ENCODE measurements around the gene TWSG1.
"Not testable (repeated sequence)": the region's sequence is repeated elsewhere in the genome, so short reads cannot be mapped to it uniquely, and the experiment has no call there.

TWSG1 gene

DNA sequence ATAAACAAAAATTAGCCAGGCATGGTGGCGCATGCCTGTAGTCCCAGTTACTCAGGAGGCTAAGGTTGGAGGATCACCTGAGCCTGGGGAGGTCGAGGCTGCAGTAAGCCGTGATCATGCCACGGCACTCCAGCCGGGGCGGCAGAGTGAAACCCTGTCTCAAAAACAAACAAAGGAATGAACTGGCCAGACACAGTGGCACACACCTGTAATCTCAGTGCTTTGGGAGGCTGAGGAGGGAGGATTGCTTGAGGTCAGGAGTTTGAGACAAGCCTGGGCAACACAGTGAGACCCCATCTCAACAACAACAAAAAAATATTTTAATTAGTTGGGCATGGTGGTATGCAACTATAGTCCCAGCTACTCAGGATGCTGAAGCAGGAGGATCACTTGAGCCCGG lies 116.3 kb downstream of the TWSG1 start:
- DNase-seq (ENCODE audit: low read depth in 4 of 4, low spot score in 1 of 4): not testable (repeated sequence)
